ENCODE data around the gene SLC39A9. TPM values are rescaled to one million over a fixed set of nuclear protein-coding genes. Genes with fewer than 3 reads are reported as not detected.

SLC39A9 gene
- total RNA-seq, 1 donor from 2014 or later: 61.2 TPM

- Histone ChIP-seq H3K9ac (no peak overlapping the region), H3K9me3 (ENCODE audit: low read depth) (no peaks in the 10 kb centered on the region), H3K27me3 (no peaks in the 10 kb centered on the region), H3K4me2 (no peak overlapping the region), H2AFZ (replicated peaks) (no peak overlapping the region), H3K79me2 (ENCODE audit: low read depth) (no peaks in the 10 kb centered on the region), H3K36me3 (no peaks in the 10 kb centered on the region), H3K4me3 (no peak overlapping the region), H3K27ac (no peak overlapping the region), H3K4me1 (peaks cover 23% of the 10 kb centered on the region), H4K20me1 (ENCODE audit: low read depth) (no peaks in the 10 kb centered on the region), H3F3A (ENCODE audit: low read depth) (no peaks in the 10 kb centered on the region)
- H3K4me3 Mint-ChIP-seq: no peak overlapping the region
- no peak for DNase-seq (ENCODE audit: low spot score)
- no peaks in the 10 kb centered on the region for H3K9me3 Mint-ChIP-seq
- TF ChIP-seq, protein P1, sequence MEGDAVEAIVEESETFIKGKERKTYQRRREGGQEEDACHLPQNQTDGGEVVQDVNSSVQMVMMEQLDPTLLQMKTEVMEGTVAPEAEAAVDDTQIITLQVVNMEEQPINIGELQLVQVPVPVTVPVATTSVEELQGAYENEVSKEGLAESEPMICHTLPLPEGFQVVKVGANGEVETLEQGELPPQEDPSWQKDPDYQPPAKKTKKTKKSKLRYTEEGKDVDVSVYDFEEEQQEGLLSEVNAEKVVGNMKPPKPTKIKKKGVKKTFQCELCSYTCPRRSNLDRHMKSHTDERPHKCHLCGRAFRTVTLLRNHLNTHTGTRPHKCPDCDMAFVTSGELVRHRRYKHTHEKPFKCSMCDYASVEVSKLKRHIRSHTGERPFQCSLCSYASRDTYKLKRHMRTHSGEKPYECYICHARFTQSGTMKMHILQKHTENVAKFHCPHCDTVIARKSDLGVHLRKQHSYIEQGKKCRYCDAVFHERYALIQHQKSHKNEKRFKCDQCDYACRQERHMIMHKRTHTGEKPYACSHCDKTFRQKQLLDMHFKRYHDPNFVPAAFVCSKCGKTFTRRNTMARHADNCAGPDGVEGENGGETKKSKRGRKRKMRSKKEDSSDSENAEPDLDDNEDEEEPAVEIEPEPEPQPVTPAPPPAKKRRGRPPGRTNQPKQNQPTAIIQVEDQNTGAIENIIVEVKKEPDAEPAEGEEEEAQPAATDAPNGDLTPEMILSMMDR (IDR thresholded peaks at IDR 0.05): no peak
- TF ChIP-seq EZH2phosphoT487 (IDR thresholded peaks at IDR 0.05) (no peak), EZH2 (IDR thresholded peaks at IDR 0.05) (no peak)
- peaks cover 24% of the 10 kb centered on the region for H3K4me1 Mint-ChIP-seq
- H3K27me3 Mint-ChIP-seq (ENCODE audit: insufficient read depth, low read depth): peaks cover 12% of the 10 kb centered on the region
- no peak overlapping the region for H3K27ac Mint-ChIP-seq
- H3K36me3 Mint-ChIP-seq: peaks cover 11% of the 10 kb centered on the region
These were observed 47.1 kb upstream of the SLC39A9 start for GRCh38 chr14:69351385-69351784.

DNA sequence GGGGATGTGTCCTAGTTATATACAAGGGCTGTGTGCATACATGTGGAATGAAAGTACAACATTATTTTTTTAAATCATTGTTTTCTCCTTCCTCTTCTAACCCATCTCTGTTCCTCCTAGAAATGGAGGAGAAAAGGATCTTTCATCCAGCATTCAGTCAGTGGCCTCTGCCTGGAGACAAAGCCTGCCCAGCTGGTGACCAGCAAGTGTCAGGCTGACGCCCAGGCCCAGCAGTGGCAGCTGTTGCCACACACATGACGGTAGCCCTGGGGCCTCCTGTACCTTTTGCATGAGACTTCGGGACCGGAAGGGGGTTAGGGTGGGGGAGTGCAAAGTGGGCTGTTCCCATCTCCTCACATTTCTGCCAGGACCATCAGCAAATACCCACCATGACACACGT is 46.6 kb upstream of the SLC39A9 start:
- peaks cover 12% of the 10 kb centered on the region for H3K27me3 Mint-ChIP-seq (ENCODE audit: insufficient read depth, low read depth)
- H3K27me3 ChIP-seq: no peaks in the 10 kb centered on the region
- DNase-seq (ENCODE audit: low spot score): no peak
- H3K27ac Mint-ChIP-seq: no peak overlapping the region
- peaks cover 23% of the 10 kb centered on the region for H3K4me1 ChIP-seq
- no peaks in the 10 kb centered on the region for H3K9me3 Mint-ChIP-seq
- no peak overlapping the region for H3K4me3 Mint-ChIP-seq
- peaks cover 24% of the 10 kb centered on the region for H3K4me1 Mint-ChIP-seq
- H3F3A ChIP-seq (ENCODE audit: low read depth): no peaks in the 10 kb centered on the region
- H3K36me3 ChIP-seq: no peaks in the 10 kb centered on the region
- no peaks in the 10 kb centered on the region for H3K79me2 ChIP-seq (ENCODE audit: low read depth)
- peaks cover 11% of the 10 kb centered on the region for H3K36me3 Mint-ChIP-seq
- H3K9me3 ChIP-seq (ENCODE audit: low read depth): no peaks in the 10 kb centered on the region
- no peak overlapping the region for H3K4me2 ChIP-seq
- no peak overlapping the region for H2AFZ ChIP-seq (replicated peaks)
- no peak overlapping the region for H3K4me3 ChIP-seq
- no peak overlapping the region for H3K9ac ChIP-seq
- no peak overlapping the region for H3K27ac ChIP-seq
- no peak for TF ChIP-seq EZH2 (IDR thresholded peaks at IDR 0.05)
- TF ChIP-seq, protein P1 (IDR thresholded peaks at IDR 0.05): no peak
- TF ChIP-seq EZH2phosphoT487 (IDR thresholded peaks at IDR 0.05): no peak
- H4K20me1 ChIP-seq (ENCODE audit: low read depth): no peaks in the 10 kb centered on the region

GRCh38 chr14:69353168-69353567 is 45.3 kb upstream of the SLC39A9 start:
- Histone ChIP-seq H3K27me3 (no peaks in the 10 kb centered on the region), H3K36me3 (no peaks in the 10 kb centered on the region), H3K4me2 (no peak overlapping the region), H3K27ac (no peak overlapping the region), H3K9ac (no peak overlapping the region), H3K4me1 (peaks cover 23% of the 10 kb centered on the region), H4K20me1 (ENCODE audit: low read depth) (no peaks in the 10 kb centered on the region), H3K79me2 (ENCODE audit: low read depth) (no peaks in the 10 kb centered on the region), H2AFZ (replicated peaks) (no peak overlapping the region), H3F3A (ENCODE audit: low read depth) (no peaks in the 10 kb centered on the region), H3K4me3 (no peak overlapping the region), H3K9me3 (ENCODE audit: low read depth) (no peaks in the 10 kb centered on the region)
- Mint-ChIP-seq H3K36me3 (peaks cover 6% of the 10 kb centered on the region), H3K4me3 (no peak overlapping the region), H3K4me1 (peaks cover 24% of the 10 kb centered on the region), H3K9me3 (no peaks in the 10 kb centered on the region), H3K27me3 (ENCODE audit: insufficient read depth, low read depth) (peaks cover 12% of the 10 kb centered on the region), H3K27ac (no peak overlapping the region)
- TF ChIP-seq EZH2 (IDR thresholded peaks at IDR 0.05) (no peak), EZH2phosphoT487 (IDR thresholded peaks at IDR 0.05) (no peak)
- TF ChIP-seq, protein P1 (IDR thresholded peaks at IDR 0.05): no peak
- DNase-seq (ENCODE audit: low spot score): no peak

All from neural progenitor cell (in vitro differentiated cells).